GM21390 (cell line): Measurements from ENCODE around the gene CEBPG.

Experiments
- ATAC-seq: cut with Tn5 transposase; IDR thresholded peaks from one replicate; pipeline ENCODE4 v1.9.1; 2021; ENCODE audit not compliant: unreplicated experiment

Gene CEBPG

GRCh38 chr19:33405553-33406461 lies 32.3 kb downstream of the CEBPG start:
- no peak for ATAC-seq

GRCh38 chr19:33406521-33407139 lies 33.1 kb downstream of the CEBPG start:
- ATAC-seq: no peak

- no peak for ATAC-seq
Measured at GRCh38 chr19:33407140-33407551, 33.6 kb downstream of the CEBPG start.

GRCh38 chr19:33407716-33408115 lies 34.2 kb downstream of the CEBPG start:
- no peak for ATAC-seq

- no peak for ATAC-seq
Measured at GRCh38 chr19:33408116-33408515, 34.6 kb downstream of the CEBPG start.

- ATAC-seq: no peak
Measured at GRCh38 chr19:33408538-33409434, 35.3 kb downstream of the CEBPG start.

GRCh38 chr19:33409906-33410685 lies 36.6 kb downstream of the CEBPG start:
- no peak for ATAC-seq

- ATAC-seq: no peak
Measured at GRCh38 chr19:33410915-33411401, 37.4 kb downstream of the CEBPG start.

- no peak for ATAC-seq
Measured at GRCh38 chr19:33411621-33412180, 38.2 kb downstream of the CEBPG start.

GRCh38 chr19:33412601-33413425 lies 39.3 kb downstream of the CEBPG start:
- ATAC-seq: no peak

- no peak for ATAC-seq
Measured at GRCh38 chr19:33413426-33413725, 39.9 kb downstream of the CEBPG start.

- no peak for ATAC-seq
Measured at GRCh38 chr19:33413868-33414666, 40.6 kb downstream of the CEBPG start.

- no peak for ATAC-seq
Measured at GRCh38 chr19:33414667-33415605, 41.4 kb downstream of the CEBPG start.

GRCh38 chr19:33416307-33417215 lies 43.1 kb downstream of the CEBPG start:
- ATAC-seq: no peak

- no peak for ATAC-seq
Measured at GRCh38 chr19:33417751-33418150, 44.2 kb downstream of the CEBPG start.

- no peak for ATAC-seq
Measured at GRCh38 chr19:33418461-33418860, 45.0 kb downstream of the CEBPG start.
